Ovary (tissue), 3 donors: ENCODE results near the gene SDF4.

ENCODE experiments used
- POLR2A ChIP-seq: fragments of 450-650 bp; IDR thresholded peaks from one replicate; pipeline ENCODE4 v1.6.1; 2017; ENCODE audit warnings: antibody characterized with exemption, mild to moderate bottlenecking, moderate library complexity
- TF ChIP-seq, protein P1 (sequence below), 3 donors: fragments of 450-650 bp in 2 of 3; fragments of 200-600 bp in 1 of 3; IDR thresholded peaks; one replicate each; pipeline versions ENCODE4 v1.5.1 to v1.8.0; 2016 to 2022; ENCODE audit warnings: antibody characterized with exemption in 3 of 3, mild to moderate bottlenecking in 1 of 3
- donor health status: DM: no; HTN: no; CAD: no.

DNA sequence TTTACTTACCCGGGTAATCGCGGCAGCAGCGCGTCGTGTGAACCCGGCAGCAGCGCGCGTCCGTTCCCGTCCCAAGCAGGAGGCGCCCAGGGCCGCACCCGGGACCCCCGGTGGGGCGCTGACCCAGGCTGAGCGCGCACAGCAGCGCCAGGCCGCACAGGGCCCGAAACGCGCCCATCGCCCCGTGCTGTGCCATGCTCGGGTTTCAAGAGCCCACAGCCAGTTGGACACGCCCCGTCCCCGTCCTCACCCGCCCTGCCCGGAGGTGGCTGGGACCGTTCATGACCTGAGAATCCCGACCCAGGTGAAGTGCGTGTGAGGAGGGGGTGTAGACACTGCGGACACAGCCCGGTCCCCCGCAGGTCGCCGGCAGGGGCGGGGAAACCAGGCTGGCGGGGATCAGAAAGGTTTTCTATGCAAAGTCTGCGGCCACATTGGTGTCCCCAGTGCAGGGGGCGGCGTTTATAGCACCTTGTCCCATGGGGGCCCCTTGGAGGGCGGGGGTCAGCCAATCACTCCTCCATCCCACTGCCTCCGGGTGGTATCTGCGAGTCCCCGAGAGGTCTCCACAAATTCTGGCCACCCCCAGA, 25.3 kb downstream of the SDF4 start, which contains the start of gene TNFRSF18:
- TF ChIP-seq, protein P1, sequence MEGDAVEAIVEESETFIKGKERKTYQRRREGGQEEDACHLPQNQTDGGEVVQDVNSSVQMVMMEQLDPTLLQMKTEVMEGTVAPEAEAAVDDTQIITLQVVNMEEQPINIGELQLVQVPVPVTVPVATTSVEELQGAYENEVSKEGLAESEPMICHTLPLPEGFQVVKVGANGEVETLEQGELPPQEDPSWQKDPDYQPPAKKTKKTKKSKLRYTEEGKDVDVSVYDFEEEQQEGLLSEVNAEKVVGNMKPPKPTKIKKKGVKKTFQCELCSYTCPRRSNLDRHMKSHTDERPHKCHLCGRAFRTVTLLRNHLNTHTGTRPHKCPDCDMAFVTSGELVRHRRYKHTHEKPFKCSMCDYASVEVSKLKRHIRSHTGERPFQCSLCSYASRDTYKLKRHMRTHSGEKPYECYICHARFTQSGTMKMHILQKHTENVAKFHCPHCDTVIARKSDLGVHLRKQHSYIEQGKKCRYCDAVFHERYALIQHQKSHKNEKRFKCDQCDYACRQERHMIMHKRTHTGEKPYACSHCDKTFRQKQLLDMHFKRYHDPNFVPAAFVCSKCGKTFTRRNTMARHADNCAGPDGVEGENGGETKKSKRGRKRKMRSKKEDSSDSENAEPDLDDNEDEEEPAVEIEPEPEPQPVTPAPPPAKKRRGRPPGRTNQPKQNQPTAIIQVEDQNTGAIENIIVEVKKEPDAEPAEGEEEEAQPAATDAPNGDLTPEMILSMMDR (IDR thresholded peaks at IDR 0.05), result no peak
- no peak for TF ChIP-seq POLR2A
